Measurements from ENCODE around the gene SCARB2.

The SCARB2 gene

GRCh38 chr4:76224171-76224570, 10.5 kb upstream of the SCARB2 start:
- no peak for DNase-seq

DNA sequence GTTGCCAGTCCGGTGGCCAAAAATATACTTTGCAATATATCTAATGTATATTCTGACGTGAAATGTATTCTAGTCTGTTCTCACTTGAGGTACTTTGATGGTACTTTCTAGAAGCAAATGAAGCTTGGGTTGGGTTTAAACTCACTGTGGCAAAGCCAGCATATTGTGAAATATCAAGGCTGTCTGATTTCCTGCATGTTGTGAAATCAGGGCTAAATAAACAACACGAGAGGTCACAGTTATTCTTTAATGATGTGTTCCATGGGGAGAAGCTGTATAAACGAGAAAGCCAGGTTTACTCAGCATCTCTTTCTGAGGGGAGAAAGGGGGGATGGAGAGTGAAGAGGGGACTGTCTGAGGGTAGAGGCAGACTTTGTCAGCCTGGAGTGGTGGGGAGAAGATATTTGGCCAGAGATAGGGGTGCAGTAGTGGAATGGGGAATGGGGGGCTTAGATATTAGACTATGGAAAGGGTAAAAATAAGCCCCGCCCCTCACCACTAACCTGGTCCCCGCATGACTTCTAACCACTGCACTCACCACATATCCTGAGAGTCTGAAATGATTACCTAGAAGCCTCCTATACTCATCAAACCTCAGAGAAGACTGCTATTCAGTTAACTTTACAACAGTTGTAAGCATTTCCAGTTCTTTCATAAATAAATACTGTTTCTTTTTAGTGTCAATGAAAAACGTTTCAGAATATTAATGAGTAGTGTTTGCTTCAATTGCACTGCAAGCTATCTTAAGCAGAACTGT, 5.9 kb upstream of the SCARB2 start:
- no peak for DNase-seq

DNA sequence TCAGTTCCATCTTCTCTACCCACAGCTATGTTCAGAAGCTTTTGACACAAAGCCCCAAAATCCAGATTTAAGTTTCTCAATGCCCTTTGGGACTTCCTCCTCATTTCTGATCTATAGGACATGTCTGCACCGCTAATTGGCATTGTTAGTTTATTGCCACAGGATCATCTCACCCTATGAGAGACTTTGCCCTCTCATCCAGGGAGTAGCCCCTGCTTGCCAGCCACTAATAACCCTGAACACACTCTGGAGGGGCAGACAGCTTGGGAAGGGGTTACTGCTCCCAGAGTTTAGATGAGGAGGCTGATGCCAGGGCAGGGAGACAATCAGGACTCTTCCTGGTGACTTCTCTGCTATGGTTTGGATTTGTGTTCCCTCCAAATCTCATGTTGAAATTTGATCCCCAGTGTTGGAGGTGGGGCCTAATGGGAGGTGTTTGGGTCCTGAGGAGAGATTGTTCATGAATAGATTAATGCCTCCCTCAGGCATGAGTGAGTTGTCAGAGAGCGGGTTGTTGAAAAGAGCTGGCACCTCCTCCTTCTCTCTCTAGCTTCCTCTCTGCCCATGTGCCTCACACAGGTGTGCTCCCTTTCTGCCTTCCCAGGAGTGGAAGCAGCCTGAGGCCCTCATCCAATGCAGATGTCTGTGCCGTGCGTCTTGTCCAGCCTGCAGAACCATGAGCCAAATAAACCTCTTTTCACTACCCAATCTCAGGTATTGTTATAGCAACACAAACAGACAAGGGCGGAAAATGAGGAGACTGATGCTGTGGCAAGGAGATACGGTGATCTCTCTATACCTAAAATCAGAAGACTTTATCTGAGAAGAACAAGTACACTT, 3.6 kb upstream of the SCARB2 start:
- DNase-seq, result no peak

- no peak for DNase-seq
These were observed 2.9 kb upstream of the SCARB2 start for GRCh38 chr4:76216524-76216923.

DNA sequence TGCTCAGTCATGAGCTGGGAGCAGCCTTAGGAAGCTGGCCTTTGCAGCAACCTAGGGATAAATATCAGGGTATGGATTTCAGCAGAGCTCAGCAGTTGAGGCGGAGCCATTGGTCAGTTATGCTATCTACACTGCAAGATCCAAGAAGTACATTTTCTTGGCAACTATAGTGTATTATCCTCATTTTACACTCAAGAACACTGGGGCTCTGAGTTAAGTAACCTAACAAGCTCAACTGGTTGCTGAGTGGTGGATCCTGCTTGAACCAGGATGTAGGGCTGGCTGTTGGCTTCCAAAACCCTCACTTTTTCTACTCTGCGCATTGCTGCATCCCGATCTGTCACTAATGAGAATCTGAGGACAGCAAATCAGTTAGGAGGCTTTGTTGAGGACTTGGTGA, 1.5 kb upstream of the SCARB2 start:
- DNase-seq, result no peak

GRCh38 chr4:76214177-76214675, 602 bp upstream of the SCARB2 start:
- DNase-seq, result no peak

DNA sequence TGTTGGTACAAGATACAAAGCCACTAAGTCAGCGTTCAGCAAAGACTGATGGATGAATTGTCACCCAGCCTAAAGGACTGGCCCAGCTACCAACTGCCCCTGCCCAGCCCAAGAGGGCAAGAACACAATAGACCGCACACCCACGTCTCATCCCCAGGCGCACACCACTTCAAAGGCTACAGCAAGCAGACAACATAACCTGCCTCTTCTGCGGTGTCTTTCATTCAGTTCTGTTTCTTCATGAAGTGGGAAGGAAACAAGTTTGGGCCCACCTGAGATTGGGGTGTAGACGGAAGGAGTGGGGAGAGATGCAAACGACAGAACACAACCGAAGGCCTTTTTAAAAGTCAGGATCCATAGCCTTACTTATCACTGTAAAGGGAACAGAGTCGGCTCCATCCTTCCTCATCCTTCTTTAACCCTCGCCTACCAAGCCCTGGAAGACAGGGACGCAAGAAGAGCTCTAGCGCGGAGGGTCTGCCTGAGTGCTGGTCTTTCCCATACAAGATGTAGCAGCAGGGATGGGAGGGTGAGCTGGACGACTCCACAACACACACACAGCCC, 691 bp downstream of the SCARB2 start:
- DNase-seq, result peak; percentile 24

DNA sequence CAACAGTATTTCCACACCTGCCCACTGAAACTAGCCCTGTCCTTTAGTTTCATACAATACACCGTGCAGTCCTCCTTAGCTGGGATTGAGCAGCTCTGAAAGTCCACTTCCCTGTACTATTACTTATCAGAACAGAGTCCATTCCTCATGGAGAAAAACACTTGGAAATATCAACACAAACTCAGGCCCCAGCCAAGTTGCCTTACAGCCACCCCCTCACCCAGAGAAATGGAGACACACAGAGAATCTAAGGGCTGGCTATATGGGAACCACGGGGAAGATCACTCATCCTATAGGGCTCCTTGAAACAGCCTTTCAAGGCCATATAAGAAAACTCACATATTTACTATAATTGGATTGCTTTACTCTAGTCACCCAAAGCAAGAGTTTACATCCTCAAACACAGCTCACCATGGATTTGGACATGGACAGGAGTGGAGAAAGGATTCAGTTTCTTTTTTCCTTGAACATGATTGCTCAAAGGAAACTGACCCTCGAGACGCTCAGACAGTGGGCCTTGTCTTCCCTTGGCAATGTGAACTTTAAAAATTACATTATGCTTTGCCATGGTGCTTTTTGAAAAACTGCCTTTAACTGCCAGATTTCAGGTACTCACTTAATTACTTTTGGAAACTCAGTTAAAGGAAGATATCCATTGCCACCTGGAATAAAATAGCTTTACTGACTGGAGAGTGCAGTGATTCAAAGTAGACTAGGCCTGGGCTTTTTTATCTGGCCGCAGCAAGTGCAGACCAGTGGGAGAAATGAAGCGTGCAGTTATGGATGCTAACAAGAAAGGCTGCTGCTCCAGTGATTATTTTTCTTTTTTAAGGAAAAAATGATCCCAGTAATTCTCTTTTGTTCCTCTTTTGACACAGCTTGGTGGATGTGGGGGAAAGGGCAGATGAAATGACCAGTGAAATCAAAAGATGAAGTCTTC, 1.6 kb downstream of the SCARB2 start:
- no peak for DNase-seq

DNA sequence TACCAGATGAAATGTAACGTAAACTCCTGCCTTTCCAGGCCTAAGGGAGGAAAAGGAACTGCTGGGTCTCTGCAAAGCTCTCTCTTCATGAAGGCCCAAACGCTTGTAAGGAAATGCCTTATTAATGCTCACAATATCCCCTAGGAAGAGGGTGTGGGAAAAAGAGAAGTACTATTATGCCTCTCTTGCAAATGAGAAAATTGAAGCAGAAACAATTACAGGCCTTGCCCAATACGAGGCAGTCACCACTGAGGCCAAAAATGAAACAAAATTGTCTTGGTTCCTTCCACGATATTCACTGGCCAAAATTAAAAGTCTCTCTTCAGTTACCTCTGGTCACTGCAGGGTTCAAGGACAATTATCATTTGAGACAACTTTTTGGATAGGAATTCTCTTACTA, 3.2 kb downstream of the SCARB2 start:
- no peak for DNase-seq

- no peak for DNase-seq
These were observed 3.7 kb downstream of the SCARB2 start for GRCh38 chr4:76209881-76210280.

- DNase-seq, result no peak
These were observed 5.4 kb downstream of the SCARB2 start for GRCh38 chr4:76208005-76208765.

DNA sequence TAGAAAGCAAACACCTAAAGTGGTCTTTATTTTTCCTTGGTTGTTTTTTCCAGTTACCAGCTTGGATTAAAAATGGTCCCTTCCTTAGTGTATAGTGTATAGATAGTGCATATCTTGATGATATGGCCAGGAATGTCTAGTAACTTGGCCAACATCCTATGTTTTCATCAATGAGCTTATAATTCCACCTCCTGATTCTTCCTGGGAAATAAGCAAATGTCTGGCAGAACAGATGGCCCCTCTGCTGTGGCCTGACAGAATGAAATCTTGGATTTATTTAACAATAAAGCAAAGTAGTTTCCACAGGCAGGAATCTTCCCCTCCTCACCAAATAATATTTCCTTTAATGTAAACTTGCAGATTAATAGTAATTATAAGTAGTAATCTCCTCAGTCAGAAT, 6.1 kb downstream of the SCARB2 start:
- no peak for DNase-seq

DNA sequence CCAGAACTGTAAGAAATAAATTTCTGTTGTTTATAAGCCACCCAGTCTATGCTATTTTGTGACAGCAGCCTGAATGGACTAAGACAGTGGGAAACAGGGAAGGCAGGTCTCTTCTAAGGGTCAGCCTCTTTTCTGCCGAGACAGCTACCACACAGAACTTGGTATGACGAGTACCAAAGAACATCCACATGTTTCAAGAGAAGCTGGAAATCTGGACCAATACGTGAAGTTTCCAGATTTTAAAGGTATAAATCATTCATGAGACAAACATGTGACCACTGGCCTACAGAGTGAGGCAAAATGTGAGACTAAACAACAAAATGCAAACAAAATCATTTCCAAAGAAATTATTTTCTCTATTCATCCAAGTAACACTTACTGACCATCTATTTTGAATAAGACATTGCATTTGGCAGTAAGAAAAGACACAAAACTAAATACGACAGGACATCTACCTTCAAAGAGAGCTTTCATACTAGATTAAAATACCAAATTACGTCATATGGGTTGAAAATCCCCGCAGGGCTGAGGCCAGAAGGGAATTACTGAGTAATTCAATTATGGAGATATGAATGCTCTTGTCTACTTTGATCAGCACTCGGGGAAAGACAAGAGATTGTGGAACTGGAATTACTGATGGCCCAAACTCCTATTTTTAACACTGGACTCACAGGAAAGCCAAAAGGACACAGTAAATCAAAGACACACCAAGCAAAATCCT, 7.2 kb downstream of the SCARB2 start:
- no peak for DNase-seq

- no peak for DNase-seq
These were observed 8.1 kb downstream of the SCARB2 start for GRCh38 chr4:76205476-76205875.

DNA sequence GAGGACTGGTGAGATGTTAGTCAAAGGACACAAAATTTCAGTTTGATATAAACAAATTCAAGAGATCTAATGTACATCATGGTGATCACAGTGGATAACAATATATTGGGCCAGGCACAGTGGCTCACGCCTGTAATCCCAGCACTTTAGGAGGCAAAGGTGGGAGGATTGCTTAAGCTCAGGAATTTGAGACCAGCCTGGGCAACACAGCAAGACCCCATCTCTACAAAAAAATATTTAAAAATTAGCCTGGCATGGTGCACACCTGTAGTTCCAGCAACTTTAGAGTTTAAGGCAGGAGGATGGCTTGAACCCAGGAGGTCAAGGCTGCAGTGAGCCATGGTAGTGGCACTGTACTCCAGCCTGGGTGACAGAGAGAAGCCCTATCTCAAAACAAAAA, 8.7 kb downstream of the SCARB2 start:
- DNase-seq, result no peak

GRCh38 chr4:76203541-76203940, 10.1 kb downstream of the SCARB2 start:
- DNase-seq, result no peak

- DNase-seq, result no peak
These were observed 12.3 kb downstream of the SCARB2 start for GRCh38 chr4:76201276-76201675.

DNA sequence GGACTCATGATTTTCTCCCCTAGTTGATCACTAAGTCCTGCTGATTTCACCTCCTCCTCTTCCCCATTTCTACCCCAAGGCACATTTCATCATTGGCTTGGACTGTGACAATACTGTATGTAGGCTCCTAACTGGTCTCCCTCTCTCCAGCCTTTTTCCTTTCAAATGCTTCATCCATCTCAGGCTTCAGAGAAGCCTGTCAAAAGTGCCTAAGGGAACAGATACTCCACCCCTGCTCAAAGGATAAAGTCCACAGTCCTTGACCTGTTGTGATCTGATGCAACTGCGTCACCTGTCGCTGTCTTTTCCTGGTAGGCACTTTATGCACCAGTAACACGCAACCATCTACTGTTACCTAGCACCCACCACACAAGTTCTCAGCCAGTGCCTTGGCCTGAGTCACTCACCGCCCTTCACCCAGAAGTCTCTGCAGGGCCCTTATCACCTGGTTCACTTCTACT, 12.8 kb downstream of the SCARB2 start:
- DNase-seq, result no peak

- DNase-seq, result no peak
These were observed 13.9 kb downstream of the SCARB2 start for GRCh38 chr4:76199664-76200211.

DNA sequence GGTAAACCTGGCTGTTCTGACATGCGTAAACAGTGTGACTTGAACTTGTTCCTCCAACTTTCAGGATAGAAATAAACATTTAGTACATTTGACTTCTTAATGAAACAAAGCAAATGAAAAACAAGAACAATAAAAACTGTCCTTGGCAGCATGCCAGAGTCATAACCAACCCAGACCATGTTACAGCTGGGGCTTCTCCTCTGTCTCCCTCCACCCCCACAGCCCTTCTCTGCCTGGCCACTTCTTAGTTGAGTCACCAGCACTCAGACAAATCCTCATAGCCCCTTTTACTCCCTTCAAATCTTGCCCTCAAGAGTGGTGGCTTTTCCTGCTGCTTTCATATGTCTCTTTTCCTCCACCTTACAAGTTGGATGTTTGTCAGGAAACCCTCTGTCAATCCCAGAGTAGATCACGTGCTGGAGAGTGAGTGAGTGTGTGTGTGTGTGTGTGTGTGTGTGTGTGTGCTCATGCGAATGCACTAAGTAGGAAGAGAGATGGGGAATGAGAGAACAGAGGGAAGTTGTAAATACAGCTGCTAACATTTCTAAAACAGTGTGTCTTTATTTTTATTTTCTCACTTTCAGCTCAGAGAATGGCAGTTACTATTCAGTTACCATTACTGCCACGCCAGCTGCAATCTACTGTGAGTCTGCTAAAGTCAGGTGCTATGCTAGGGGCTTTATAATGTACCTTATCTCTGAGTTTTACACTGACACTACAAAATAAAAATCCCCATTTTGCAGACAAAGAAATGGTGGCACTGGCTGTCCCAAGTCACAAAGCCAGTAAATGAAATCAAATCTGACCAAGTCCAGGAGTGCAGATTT, 15.0 kb downstream of the SCARB2 start:
- peak; percentile 11 for DNase-seq

All from stimulated activated CD4-positive, alpha-beta T cell treated with anti-CD3 and anti-CD28 coated beads, Interleukin-4, amount 100 ng/mL, for 1 hour (primary cell).